Panc1 (cell line): ENCODE results near the gene HLA-DOB. TPM values are rescaled to one million over a fixed set of nuclear protein-coding genes. Genes with fewer than 3 reads are reported as not detected.

Source experiments
- ATAC-seq: fragments of 200-7000 bp; cut with Tn5 transposase; 2 replicates; pipeline ENCODE4 v1.9.1; 2020; ENCODE audit warnings: mild to moderate bottlenecking, moderate library complexity
- BruUV-seq: library from RNA; stranded (reverse); fragments of 400-500 nt; replicated peaks from 2 replicates; lab custom pipeline; 2021; lab: Mats Ljungman, UMichigan
- CTCF ChIA-PET: fragments of 300-600 bp; sonication (Branson Sonifier 250); formaldehyde crosslinking; loops from one replicate; lab custom pipeline; 2022; ENCODE audit warnings: antibody characterized with exemption; lab: Charles Lee
- POLR2A ChIA-PET: fragments of 300-600 bp; sonication (Branson Sonifier 250); formaldehyde crosslinking; loops from one replicate; lab custom pipeline; 2022; ENCODE audit warnings: antibody characterized with exemption; lab: Charles Lee
- DNase-seq: peaks from one replicate; pipeline ENCODE4 v3.0.0-alpha.2; 2010; ENCODE audit warnings: low read depth, low spot score
- H3K27ac ChIP-seq: 2 replicates; pipeline ENCODE4 v1.5.1; 2011; ENCODE audit warnings: mild to moderate bottlenecking, low read length, inconsistent platforms
- H3K27me3 ChIP-seq: fragments of 200-500 bp; sonication (Bioruptor generic); 2 replicates; pipeline ENCODE4 v1.6.0; 2014; ENCODE audit warnings: low read length, inconsistent platforms; ENCODE audit not compliant: control insufficient read depth, insufficient read depth
- H3K36me3 ChIP-seq: fragments of 200-500 bp; sonication (Bioruptor generic); 2 replicates; pipeline ENCODE4 v1.5.1; 2014; ENCODE audit warnings: inconsistent platforms, mild to moderate bottlenecking, low read length, moderate library complexity; ENCODE audit not compliant: control insufficient read depth, insufficient read depth
- H3K4me1 ChIP-seq: 2 replicates; pipeline ENCODE4 v1.5.1; 2011; ENCODE audit warnings: inconsistent platforms, mild to moderate bottlenecking, low read length, moderate library complexity; ENCODE audit not compliant: control insufficient read depth, insufficient read depth
- H3K4me3 ChIP-seq, 2 experiments: 2 replicates each; pipeline ENCODE4 v1.5.1; 2011 to 2012; ENCODE audit warnings: low read depth in 2 of 2, low read length in 2 of 2, mild to moderate bottlenecking in 2 of 2, inconsistent platforms in 1 of 2, moderate library complexity in 1 of 2
- H3K9me3 ChIP-seq: fragments of 200-500 bp; sonication (Bioruptor generic); 2 replicates; pipeline ENCODE4 v1.5.1; 2014; ENCODE audit warnings: low read depth, mild to moderate bottlenecking, inconsistent platforms, low read length, moderate library complexity; ENCODE audit not compliant: control insufficient read depth, insufficient read depth
- CTCF ChIP-seq: fragments of 450-650 bp; IDR thresholded peaks from 2 replicates; pipeline ENCODE4 v1.5.1; 2017; ENCODE audit warnings: mild to moderate bottlenecking
- POLR2AphosphoS5 ChIP-seq: IDR thresholded peaks from 2 replicates; pipeline ENCODE4 v1.6.1; 2012; ENCODE audit warnings: mild to moderate bottlenecking, low read depth, low read length, moderate library complexity
- REST ChIP-seq, 2 experiments: IDR thresholded peaks; 2 replicates each; pipeline ENCODE4 v1.6.1; 2011 to 2012; ENCODE audit warnings: low read depth in 2 of 2, control low read depth in 1 of 2, low read length in 1 of 2, mild to moderate bottlenecking in 1 of 2, moderate library complexity in 1 of 2; ENCODE audit not compliant: insufficient read depth in 1 of 2
- SIN3A ChIP-seq: IDR thresholded peaks from 2 replicates; pipeline ENCODE4 v1.6.1; 2012; ENCODE audit warnings: low read depth, mild to moderate bottlenecking, low read length, moderate library complexity, borderline replicate concordance; ENCODE audit not compliant: insufficient read depth
- TCF7L2 ChIP-seq: IDR thresholded peaks from 2 replicates; pipeline ENCODE4 v1.6.1; 2011; ENCODE audit warnings: mild to moderate bottlenecking, low read depth, low read length, inconsistent platforms
- in situ Hi-C: cut with HindIII; loops from 2 replicates; pipeline ENCODE4 v1.10.0; 2016; ENCODE audit warnings: low sequenced_read_pairs, low pct_unique_long_range_greater_than_20kb
- intact Hi-C: fragments of 100-400 bp; cut with micrococcal nuclease; formaldehyde crosslinking; loops from one replicate; pipeline ENCODE4 v1.10.0; 2022; ENCODE audit not compliant: unreplicated experiment
- total RNA-seq: library from RNA; stranded (reverse); gene quantifications from one replicate; pipeline ENCODE4 v1.2.1, GENCODE V29; 2021; ENCODE audit not compliant: unreplicated experiment

The HLA-DOB gene
- total RNA-seq, 1 experiment from 2014 or later, result 0.39 TPM

- Histone ChIP-seq H3K36me3 (no peaks in the 10 kb centered on the region), H3K27me3 (peaks cover 2% of the 10 kb centered on the region; the same call in 1 of the 2 replicates), H3K4me3 (no peak overlapping the region), H3K4me1 (no peaks in the 10 kb centered on the region), H3K27ac (no peak overlapping the region), H3K9me3 (no peaks in the 10 kb centered on the region)
- no peak for ATAC-seq
- ChIA-PET CTCF (no interaction called here), POLR2A (no interaction called here)
- intact Hi-C loops (no loop called here), in situ Hi-C loops (no loop called here)
- no peak for DNase-seq
- no peak for TF ChIP-seq CTCF
- no peak for TF ChIP-seq REST (IDR thresholded peaks at IDR 0.05; ENCODE audit: insufficient read depth in 1 of 2, low read depth in 2 of 2, low read length in 1 of 2)
- TF ChIP-seq TCF7L2, result no peak
- TF ChIP-seq SIN3A, result no peak
- no peak for TF ChIP-seq POLR2AphosphoS5
- no TSS peak for BruUV-seq
Observed at GRCh38 chr6:32815115-32815514, 1.7 kb downstream of the HLA-DOB start.

GRCh38 chr6:32814145-32814544 is 2.7 kb downstream of the HLA-DOB start:
- Histone ChIP-seq H3K4me1 (no peaks in the 10 kb centered on the region), H3K27me3 (peaks cover 2% of the 10 kb centered on the region; the same call in 1 of the 2 replicates), H3K4me3 (no peak overlapping the region), H3K9me3 (no peaks in the 10 kb centered on the region), H3K36me3 (no peaks in the 10 kb centered on the region), H3K27ac (no peak overlapping the region)
- ChIA-PET CTCF (no interaction called here), POLR2A (no interaction called here)
- ATAC-seq (no peak), DNase-seq (no peak)
- no TSS peak for BruUV-seq
- TF ChIP-seq TCF7L2, result no peak
- no peak for TF ChIP-seq REST (IDR thresholded peaks at IDR 0.05; ENCODE audit: insufficient read depth in 1 of 2, low read depth in 2 of 2, low read length in 1 of 2)
- no peak for TF ChIP-seq POLR2AphosphoS5
- no peak for TF ChIP-seq SIN3A
- TF ChIP-seq CTCF, result no peak
- in situ Hi-C loops, result no loop called here
- intact Hi-C loops, result no loop called here
